Measurements from ENCODE around the gene WNT5B.

The WNT5B gene

DNA sequence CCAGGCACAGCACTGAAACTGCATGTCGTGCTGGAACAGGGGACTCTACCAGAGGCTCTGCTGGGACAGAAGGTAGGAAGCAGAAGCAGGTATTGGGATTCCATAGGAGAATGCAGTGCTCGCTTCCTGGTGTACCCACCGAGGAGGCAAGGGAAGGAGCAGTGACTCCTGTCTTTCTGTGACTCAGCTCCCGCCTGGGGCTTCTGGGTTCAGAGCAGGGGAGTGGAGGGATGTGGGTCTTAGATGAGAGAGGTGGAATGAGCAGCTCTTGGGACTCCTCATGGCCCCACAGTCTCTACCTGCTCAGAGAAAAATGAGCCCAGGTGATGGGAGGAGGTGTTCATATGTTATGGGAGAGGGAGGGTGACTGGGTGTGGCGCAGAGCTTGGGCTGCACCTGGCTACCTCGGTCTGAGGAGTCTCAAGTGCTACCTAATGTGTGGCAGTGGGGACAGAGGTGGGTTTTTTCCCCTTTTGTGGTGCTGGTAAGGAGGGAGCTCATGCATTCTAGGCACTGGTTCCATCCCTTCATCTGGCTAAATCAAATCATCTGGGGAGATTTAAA is 26.3 kb downstream of the WNT5B start:
- TF ChIP-seq, protein P1, sequence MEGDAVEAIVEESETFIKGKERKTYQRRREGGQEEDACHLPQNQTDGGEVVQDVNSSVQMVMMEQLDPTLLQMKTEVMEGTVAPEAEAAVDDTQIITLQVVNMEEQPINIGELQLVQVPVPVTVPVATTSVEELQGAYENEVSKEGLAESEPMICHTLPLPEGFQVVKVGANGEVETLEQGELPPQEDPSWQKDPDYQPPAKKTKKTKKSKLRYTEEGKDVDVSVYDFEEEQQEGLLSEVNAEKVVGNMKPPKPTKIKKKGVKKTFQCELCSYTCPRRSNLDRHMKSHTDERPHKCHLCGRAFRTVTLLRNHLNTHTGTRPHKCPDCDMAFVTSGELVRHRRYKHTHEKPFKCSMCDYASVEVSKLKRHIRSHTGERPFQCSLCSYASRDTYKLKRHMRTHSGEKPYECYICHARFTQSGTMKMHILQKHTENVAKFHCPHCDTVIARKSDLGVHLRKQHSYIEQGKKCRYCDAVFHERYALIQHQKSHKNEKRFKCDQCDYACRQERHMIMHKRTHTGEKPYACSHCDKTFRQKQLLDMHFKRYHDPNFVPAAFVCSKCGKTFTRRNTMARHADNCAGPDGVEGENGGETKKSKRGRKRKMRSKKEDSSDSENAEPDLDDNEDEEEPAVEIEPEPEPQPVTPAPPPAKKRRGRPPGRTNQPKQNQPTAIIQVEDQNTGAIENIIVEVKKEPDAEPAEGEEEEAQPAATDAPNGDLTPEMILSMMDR (IDR thresholded peaks at IDR 0.05) = no peak

DNA sequence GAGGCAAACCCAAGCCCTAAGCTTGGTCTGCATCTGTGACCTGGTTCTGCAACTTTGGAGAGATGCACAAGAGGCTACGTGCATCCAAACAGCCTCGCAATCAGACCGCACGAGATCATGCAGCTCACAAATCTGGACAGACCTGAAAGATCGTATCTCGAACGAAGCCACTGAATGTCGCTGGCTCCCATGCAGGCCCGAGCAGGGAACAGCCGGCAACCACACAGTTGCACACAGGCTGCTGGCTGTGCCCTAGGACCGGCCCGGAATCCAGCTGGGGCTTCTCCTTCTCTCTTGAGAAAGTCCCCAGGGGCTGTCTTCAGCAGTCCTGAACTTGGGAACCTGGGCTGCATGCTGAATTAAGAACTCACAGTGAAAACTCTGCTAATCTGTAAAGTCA is 27.9 kb downstream of the WNT5B start:
- TF ChIP-seq, protein P1 (IDR thresholded peaks at IDR 0.05) = no peak

DNA sequence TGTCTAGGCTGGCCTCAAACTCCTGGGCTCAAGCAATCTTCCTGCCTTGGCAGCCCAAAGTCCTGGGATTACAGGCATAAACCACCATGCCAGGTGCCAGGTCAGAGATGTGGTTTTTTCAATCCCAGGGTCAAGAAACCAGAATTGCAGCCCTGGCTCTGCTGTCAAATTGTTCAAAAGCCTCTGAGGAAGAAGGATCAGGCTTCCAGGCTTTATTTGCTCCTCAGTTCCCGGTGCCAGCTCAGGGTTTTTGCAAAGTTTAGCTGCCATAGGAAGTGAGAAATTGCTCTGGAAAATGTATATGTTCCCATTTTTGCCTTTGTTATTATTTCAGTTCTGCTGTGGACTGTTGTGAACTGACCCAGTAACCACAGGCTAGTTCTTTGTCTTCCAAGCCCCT is 28.7 kb downstream of the WNT5B start:
- TF ChIP-seq, protein P1 (IDR thresholded peaks at IDR 0.05) = no peak

DNA sequence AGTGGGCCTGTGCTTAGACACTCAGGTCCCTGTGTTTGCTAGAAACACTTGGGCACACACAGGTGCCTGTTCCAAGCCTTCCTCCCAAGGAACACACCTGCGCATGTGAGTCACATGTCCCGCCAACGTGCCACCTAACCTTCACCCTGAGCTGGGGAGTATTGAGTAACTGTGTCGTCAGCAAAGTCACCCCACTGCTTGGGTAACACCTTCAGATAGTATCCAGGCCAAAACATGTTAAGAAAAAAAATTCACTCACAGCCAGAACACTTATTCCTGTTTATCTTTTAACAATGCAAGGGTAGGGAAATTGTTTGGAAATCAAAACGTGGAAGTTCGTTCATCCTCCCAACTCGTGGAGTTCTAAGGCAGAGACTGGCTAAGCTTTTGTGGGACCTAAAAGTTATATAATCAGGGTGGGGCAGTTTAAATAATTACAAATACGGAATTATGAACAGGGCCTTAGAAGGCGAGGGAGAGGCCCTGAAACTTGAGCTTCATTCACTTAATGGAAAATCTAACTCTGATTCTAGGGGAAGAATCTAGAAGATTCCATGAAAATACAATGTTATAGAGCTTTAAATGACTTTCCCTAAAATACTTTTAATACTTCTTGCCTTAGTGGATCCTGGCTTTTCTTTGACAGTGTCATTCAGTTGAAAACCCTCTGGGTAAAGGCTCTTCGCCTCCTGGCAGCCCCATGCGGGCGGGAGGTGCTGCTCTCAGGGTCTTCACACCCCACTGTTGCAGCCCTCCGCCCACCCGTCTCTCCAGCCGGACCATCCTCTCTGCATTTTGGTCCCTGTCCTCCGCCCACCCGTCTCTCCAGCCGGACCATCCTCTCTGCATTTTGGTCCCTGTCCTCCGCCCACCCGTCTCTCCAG is 31.5 kb downstream of the WNT5B start:
- TF ChIP-seq, protein P1 (IDR thresholded peaks at IDR 0.05) = no peak

DNA sequence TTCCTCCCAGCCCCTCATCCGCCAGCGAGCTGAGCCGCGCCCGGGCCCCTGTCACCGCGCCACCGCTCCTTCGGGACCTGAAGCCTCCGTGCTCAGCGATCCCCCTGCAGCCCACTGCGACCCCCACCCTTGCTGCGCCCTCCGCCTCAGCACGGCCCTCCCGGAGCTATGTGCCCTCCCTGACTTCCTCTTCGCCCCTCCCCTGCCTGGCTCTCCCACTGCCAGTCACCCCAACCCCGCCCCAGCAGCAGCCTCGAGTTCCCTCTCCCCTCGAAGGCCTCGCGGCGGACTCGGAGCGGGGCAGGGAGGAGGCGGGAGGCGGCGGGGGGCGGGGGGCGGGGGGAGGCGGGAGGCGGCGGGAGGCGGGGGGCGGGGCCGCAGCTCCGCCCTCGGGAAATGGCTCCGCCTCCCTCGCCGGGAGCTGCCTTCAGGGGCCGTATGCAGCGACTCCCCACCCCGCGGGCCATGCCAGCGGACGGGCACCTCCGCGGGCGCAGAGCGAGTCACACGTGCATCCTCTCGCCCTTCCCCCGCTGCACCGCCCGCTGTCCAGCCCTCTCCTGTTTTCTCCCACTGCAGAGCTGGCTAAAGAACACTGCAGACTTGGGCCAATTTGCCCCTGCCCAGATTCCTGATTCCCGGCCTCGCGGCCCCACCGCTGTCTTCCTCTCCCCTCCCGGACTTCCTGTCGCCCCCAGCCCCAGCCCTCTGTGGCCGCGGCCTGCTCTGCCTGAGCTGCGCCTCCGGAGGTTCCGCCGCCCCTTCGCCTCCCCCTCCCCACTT is 32.7 kb downstream of the WNT5B start:
- TF ChIP-seq, protein P1 (IDR thresholded peaks at IDR 0.05) = no peak

DNA sequence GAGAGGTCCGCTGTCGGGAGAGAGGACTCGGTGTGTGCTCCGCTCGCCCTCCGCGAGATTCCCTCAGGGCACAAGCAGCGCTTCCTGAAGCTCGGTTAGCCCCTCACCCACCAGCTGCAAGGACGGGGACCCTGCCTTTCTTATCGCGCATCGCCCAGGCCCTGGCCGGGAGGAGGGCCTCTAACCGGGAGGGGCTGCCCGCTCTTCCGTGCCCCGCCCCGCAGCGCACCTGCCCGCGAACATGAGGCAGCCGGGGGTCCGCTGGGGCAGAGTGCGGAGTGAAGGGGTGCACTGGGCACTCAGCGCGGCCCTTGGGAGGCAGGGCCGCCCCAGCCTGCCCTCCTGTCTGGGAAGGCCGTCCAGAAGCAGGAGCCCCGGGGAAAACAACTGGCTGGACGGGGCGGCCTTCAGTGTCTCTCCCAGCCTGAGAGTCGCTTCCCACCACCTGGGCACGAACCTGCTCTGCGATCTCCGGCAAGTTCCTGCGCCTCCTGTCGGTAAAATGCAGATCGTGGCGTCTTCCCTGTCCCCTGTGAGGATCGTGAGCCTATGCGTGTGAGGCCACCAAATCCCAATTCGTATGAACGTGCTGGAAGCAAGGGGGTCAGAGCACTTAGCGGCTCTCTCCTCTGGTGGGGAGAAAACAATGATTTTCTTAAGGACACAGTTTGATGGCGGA is 33.9 kb downstream of the WNT5B start:
- TF ChIP-seq, protein P1 (IDR thresholded peaks at IDR 0.05) = no peak

Measured in LNCAP (cell line).